Activated T-helper 9 cell treated with anti-CD3 and anti-CD28 coated beads, Interleukin-2, amount 50 U/mL, for 16 hours (primary cell): Measurements from ENCODE around the gene HOXA6.

Experiments used
- DNase-seq: peaks from one replicate; pipeline ENCODE4 v3.0.0-alpha.2; 2020; ENCODE audit warnings: low read depth

Gene HOXA6

DNA sequence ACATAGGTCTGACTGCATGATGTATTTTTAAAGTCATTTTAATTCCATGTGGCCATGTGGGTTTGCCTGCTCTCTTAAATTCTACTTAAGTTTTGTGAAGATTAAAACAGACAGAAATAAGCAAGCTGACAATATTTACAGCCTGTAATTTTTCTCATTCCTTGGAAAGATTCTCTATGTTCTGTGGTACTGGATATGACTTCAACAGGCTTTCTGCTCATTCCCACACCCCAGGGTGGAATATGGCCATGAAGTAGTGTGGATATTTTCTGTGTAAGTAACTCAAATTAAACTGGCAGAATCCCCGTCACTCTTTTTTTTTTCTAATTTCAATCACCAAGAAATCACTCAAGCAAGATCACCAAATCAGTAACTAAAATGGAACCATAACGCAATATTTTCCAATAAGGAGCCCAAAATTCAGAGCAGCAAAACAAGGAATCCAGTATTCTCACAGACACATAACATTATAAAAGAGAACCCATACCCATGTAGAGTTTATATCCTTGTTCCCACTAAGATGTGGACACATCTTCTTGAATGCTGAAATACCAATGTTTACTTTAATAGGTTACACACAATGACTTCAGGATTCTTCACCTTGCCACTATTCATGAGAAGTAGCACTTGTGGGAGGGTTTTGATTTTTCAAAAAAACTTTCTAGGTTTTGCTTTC is 9.8 kb downstream of the HOXA6 start:
- no peak for DNase-seq

- DNase-seq: no peak
Measured at GRCh38 chr7:27134392-27134791, 13.2 kb downstream of the HOXA6 start.

- DNase-seq: no peak
Measured at GRCh38 chr7:27133409-27134231, 14.0 kb downstream of the HOXA6 start.

DNA sequence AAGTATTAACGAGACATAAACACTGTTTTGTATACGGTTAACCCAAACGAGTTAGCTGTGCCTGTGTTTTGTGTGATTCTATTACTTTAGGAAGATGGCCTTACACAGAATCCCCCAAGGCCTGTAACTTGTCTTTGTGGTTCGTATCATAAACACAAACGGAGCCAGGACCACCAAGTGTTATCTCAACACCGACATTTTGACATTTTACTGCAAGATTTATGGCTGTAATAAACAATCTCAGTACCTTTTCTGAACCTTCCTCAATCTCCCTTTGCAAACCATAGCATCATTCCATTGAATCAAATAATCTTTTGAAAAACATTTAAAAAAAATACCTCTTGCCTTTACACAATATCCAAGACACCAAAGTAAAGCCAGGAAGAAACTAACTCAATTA is 14.6 kb downstream of the HOXA6 start:
- no peak for DNase-seq

- DNase-seq: no peak
Measured at GRCh38 chr7:27132214-27132613, 15.4 kb downstream of the HOXA6 start.

DNA sequence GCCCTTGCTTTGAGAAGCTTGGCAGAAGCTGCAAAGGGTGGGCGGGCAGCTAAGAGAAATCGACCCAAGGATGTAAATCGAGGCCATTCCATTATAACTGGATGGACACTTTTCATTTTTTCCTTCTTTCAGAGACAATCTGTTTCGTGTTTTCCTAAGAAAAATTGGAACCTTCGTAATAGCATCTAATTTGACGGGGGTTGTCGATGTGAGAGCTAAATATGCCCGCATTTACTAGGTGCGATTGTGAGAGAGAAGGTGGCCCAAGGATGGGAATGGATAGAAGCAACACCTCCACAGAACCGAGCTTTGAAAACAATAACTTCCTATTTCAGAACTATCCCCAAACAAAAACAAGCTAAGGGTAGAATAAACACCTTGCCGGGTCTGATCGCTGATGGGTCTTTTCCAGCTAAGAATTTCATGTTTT is 16.2 kb downstream of the HOXA6 start:
- no peak for DNase-seq

GRCh38 chr7:27130540-27131389 is 16.8 kb downstream of the HOXA6 start, which contains the start of gene HOXA4:
Gene HOXA4, minus strand, starts transcription at chr7:27130757. Its CDS starts 24 bp downstream, at chr7:27130733.
- DNase-seq: peak; percentile 64

DNA sequence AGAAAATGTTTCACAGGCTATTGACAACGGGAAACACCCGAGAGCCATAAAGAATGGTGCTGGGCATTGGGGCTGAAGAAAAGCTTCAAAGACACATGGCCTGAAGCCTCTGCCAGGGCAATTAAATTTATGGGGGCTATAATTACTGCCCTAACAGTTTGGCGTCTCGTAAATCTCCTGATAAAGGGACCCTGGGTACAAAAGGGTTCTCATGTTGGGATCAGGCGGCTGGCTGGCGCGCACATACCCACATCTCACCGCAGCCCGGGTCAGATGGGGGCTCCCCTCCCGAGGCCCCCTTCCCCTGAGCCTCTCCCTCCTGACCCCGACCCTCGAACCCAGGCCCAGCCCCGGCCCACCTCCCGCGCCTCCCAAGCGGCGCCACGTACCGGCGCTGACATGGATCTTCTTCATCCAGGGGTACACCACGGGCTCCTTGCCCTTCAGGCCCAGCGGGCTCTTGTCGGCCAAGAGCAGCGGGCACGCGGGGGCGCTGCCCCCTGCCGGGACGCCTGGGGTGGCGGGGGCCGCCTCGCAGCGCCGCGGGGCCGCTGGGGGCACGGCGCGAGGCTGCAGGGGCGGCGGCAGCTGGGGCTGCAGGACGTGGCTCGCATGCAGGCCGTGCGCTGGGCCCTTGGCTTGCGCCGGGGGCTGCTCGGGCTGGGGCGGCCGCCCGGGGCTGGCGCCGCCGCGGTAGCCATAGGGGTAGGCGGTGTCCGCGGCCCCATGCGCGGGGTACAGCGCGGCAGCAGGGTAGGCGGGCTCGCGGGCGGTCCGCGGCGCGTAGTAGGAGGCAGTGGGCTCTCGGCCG is 17.6 kb downstream of the HOXA6 start:
- DNase-seq: no peak

DNA sequence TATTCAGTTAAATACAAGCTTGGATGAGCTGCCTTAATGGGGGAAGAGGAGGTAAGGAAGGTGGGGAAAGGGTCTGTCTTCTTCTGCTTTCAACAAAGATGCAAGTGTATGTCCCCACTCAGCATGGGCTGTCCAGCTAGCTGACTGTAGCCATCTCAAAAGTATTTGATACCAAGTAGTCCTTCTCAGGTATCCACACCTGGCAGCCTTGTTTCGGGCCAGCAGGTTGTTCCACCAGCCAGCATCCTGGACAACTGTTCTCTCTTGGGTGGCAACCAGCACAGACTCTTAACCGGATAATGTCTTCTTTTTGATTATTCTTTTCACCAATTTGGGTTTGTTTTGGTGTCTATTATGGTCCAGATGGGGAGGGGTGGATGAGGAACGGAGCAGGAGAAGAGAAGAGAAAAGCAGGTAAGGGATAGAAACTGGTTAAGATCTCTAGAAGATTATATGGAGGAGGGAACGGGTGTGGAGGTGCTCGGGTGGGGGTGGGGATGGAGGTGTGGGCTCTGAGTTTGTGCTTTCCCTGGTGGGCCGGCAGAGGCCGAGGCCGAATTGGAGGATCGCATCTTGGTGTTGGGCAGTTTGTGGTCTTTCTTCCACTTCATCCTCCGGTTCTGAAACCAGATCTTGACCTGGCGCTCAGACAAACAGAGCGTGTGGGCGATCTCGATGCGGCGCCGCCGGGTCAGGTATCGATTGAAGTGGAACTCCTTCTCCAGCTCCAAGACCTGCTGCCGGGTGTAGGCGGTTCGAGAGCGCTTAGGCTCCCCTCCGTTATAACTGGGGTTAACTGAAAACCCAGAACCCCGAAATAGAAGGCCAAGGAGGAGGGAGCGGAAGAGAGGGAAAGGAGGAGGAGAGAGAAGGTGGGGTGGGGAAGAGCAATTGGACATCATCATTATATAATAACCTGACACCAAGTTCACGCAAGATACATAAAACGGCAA is 18.5 kb downstream of the HOXA6 start:
- DNase-seq: no peak

GRCh38 chr7:27128034-27128433 is 19.5 kb downstream of the HOXA6 start:
- no peak for DNase-seq

GRCh38 chr7:27126596-27127327 is 20.8 kb downstream of the HOXA6 start:
- no peak for DNase-seq

GRCh38 chr7:27125986-27126394 is 21.6 kb downstream of the HOXA6 start:
- DNase-seq: no peak

GRCh38 chr7:27124902-27125689 is 22.5 kb downstream of the HOXA6 start:
- no peak for DNase-seq

DNA sequence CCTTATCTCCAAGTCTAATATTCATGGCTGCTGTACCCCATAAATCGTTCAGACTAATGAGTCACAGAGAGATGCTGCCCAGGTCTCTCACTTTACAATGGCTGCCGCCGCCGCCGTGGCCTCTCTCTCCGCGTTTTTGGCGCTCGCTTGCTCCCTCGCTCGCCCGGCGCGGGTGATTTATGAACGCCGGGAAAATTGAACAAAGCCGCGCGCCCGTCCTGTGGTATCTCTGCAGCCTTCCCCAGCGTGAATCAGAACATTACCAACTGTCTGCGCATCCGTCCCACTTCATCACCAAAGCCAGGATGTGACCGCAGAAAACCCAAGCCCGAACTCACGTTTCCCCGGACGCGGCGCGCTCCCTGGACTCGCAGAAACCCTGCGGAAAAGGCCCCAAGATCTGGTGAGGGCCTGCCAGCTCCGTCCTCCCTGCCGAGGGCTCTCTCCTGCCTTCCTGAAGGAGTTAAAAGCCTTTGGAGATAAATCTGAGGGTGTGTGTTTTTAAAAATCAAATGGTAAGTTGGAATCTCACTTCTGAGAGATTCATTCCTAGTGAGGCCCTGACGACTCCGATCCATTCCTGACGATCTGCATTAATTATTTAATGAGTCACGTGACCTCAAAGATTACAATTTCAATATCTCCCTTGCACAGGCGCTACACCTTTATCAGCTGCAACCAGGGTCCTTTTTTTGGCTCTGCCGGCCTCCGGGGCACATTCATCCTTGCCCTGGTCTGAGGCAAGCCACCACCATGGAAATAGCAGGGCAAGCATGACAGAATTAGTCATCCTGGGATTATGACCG is 23.3 kb downstream of the HOXA6 start:
- no peak for DNase-seq

- DNase-seq: no peak
Measured at GRCh38 chr7:27123477-27124053, 24.0 kb downstream of the HOXA6 start.

GRCh38 chr7:27123007-27123476 is 24.5 kb downstream of the HOXA6 start:
- no peak for DNase-seq

- no peak for DNase-seq
Measured at GRCh38 chr7:27122077-27122910, 25.3 kb downstream of the HOXA6 start.
